ENCODE measurements around the gene IGF1R.

IGF1R gene

DNA sequence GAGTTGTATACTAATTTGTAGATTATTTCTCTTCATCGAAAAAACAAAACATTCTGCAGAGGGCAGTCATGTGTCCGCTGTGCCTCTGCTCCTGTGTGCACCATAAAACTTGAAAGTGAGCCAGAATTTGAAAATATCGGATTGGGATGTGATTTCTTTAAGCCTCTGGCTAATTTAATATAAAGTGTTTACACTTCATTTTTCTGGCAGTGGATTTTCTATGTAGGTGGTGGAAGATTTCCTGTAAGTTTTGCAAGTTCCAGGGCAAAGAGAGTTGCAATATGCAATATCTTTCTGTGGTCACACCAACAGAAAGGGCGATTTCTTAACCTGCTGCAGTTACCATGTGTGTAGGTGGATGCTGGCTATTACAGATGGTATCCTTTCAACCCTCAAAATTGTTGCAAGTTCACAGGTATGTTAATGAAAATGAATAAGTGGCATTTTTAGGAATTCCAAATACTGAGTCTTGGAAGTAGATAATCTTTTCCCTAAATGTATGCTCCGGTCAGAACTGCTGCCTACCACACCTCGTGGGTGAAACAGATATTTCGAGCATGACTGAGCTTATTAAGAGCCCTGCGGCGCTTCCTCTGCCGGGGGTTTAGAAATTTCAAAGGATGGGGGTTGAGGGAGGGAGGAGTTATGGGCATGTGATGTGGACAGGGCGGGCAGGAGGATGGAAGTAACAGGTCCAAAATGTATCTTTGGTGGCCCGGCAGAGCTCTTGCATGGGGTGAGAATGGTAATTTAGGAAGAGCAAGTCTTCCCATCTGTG lies 225.3 kb downstream of the IGF1R start:
- Histone ChIP-seq H3K9ac (ENCODE audit: low read depth in 1 of 2, low read length in 2 of 2) (no peak overlapping the region), H3K9me3 (ENCODE audit: control insufficient read depth in 1 of 2, low read length in 2 of 2) (no peaks in the 10 kb centered on the region), H3K27me3 (ENCODE audit: control insufficient read depth in 1 of 2, insufficient read depth in 2 of 2, low read length in 2 of 2) (no peaks in the 10 kb centered on the region), H3K4me1 (ENCODE audit: control insufficient read depth in 1 of 2, insufficient read depth in 2 of 2, low read length in 2 of 2) (peaks cover 0 to 10% of the 10 kb centered on the region in 2 donors), H3K36me3 (ENCODE audit: control insufficient read depth in 1 of 2, insufficient read depth in 2 of 2, low read length in 2 of 2) (no peaks in the 10 kb centered on the region), H3K4me3 (ENCODE audit: low read depth in 1 of 2, low read length in 2 of 2) (no peak overlapping the region), H3K27ac (ENCODE audit: low read depth, low read length) (peak overlapping the region; percentile 25)

DNA sequence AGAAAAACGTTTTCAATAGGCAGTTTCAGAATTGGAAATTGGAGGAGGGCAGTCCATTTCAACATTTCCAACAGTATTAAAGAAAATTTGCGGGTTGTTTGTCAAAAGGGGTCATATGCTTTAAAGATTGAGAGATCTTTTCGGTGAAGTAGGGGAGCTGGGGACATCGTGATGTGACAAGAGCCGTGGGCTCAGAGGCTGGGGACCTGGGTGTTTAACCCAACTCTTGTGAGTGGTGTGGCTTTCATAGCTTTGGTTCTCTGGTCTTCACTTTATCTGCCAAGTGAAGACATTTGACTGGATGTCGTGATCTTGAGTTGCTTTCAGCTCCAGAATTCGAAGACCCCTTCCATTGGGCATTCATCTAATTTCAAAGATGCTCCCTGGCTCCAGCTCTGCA lies 226.0 kb downstream of the IGF1R start:
- Histone ChIP-seq H3K9me3 (ENCODE audit: control insufficient read depth in 1 of 2, low read length in 2 of 2) (no peaks in the 10 kb centered on the region), H3K4me3 (ENCODE audit: low read depth in 1 of 2, low read length in 2 of 2) (no peak overlapping the region), H3K4me1 (ENCODE audit: control insufficient read depth in 1 of 2, insufficient read depth in 2 of 2, low read length in 2 of 2) (peaks cover 0 to 10% of the 10 kb centered on the region in 2 donors), H3K27ac (ENCODE audit: low read depth, low read length) (peak overlapping the region; percentile 25), H3K27me3 (ENCODE audit: control insufficient read depth in 1 of 2, insufficient read depth in 2 of 2, low read length in 2 of 2) (no peaks in the 10 kb centered on the region), H3K36me3 (ENCODE audit: control insufficient read depth in 1 of 2, insufficient read depth in 2 of 2, low read length in 2 of 2) (no peaks in the 10 kb centered on the region), H3K9ac (ENCODE audit: low read depth in 1 of 2, low read length in 2 of 2) (no peak overlapping the region)

DNA sequence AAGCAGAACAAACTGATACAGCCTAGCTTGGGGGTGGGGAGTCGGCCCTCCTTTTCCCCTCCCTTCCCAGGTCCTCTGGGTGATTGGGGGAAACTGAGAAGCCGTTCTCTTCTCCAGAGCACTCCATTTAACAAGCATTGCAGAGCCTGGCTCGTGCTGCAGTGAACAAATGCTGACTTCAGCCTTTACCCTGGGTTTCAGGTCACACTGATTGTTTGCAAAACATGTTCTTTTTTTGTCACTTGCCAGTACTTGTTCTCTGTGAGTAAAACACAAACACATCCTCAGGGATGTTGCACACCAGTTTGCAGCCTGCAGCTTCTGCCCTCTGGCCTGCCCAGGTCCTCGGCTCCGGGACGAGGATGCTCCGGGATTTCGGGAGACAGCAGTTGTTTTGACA lies 226.4 kb downstream of the IGF1R start:
- H3K4me1 ChIP-seq (ENCODE audit: control insufficient read depth in 1 of 2, insufficient read depth in 2 of 2, low read length in 2 of 2), result peaks cover 0 to 10% of the 10 kb centered on the region in 2 donors
- H3K4me3 ChIP-seq (ENCODE audit: low read depth in 1 of 2, low read length in 2 of 2), result no peak overlapping the region
- no peaks in the 10 kb centered on the region for H3K9me3 ChIP-seq (ENCODE audit: control insufficient read depth in 1 of 2, low read length in 2 of 2)

DNA sequence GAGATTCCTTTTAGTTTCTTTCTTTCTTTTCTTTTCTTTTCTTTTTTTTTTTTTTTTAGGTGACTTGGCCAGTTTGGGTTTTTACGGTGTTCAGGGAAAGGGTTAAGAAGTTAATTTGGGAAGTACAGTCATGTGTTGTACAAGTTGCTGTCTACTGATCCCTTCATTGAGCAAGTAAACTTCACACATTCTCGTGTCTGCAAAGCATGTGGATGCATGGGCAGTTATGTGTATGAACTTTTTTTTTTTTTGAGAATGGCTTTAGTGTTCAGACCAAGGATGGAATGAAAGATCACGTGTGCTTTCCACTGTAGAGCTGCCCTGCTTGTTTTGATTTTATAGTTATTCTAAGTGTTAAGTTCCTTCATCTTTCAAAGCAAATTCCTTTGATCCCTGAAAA lies 227.0 kb downstream of the IGF1R start:
- no peak overlapping the region for H3K27ac ChIP-seq (ENCODE audit: low read depth, low read length)
- H3K4me3 ChIP-seq (ENCODE audit: low read depth in 1 of 2, low read length in 2 of 2), result no peak overlapping the region
- no peaks in the 10 kb centered on the region for H3K27me3 ChIP-seq (ENCODE audit: control insufficient read depth in 1 of 2, insufficient read depth in 2 of 2, low read length in 2 of 2)
- H3K9me3 ChIP-seq (ENCODE audit: control insufficient read depth in 1 of 2, low read length in 2 of 2), result no peaks in the 10 kb centered on the region
- peaks cover 0 to 10% of the 10 kb centered on the region in 2 donors for H3K4me1 ChIP-seq (ENCODE audit: control insufficient read depth in 1 of 2, insufficient read depth in 2 of 2, low read length in 2 of 2)
- H3K9ac ChIP-seq (ENCODE audit: low read depth in 1 of 2, low read length in 2 of 2), result no peak overlapping the region
- H3K36me3 ChIP-seq (ENCODE audit: control insufficient read depth in 1 of 2, insufficient read depth in 2 of 2, low read length in 2 of 2), result no peaks in the 10 kb centered on the region

More for the DNA sequence above, 226.4 kb downstream of the IGF1R start:
- no peak overlapping the region for H3K27ac ChIP-seq (ENCODE audit: low read depth, low read length)
- no peaks in the 10 kb centered on the region for H3K27me3 ChIP-seq (ENCODE audit: control insufficient read depth in 1 of 2, insufficient read depth in 2 of 2, low read length in 2 of 2)
- no peaks in the 10 kb centered on the region for H3K36me3 ChIP-seq (ENCODE audit: control insufficient read depth in 1 of 2, insufficient read depth in 2 of 2, low read length in 2 of 2)
- H3K9ac ChIP-seq (ENCODE audit: low read depth in 1 of 2, low read length in 2 of 2), result no peak overlapping the region

DNA sequence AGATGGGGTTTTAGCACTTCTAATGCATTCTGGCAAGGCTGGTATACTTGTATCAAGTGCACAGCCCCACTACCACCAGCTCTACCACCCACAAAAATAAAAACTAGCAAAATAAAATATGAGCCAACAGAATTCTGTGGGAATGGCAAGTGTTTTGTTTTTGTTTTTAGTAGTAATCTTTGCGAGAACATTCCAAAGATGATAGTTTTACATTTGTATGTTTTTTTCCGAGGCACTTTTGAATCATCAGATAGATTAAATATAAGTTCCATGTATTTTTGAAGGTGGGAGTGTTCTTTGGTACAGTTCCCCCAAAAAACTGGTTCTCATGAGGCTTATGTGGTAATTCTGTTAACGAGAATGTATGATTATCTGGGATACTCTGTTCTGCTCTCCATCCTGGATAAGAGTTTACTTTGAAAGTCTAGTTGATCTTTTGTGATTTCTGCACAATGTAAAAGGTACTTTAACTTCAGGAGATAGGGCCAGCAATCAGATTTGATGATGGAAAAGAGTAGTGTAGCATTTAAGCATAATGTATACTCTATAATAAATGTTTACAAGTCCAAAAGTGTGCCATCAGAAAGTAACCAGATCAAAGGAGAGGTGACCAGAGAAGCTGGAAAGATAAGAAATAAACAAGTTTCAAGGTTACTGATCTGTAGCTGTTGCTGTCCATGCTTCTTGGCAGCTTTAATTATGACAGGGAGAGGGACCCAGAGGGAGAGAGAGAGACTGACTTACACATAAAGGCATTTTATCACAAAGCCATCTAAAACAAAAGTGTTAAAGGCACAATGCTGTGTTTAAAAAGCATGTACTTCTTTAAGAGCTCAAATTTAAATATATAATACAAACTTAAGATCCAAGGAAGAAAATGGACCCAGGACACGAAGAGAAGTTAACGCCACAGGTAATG lies 228.4 kb downstream of the IGF1R start:
- H3K9me3 ChIP-seq (ENCODE audit: control insufficient read depth in 1 of 2, low read length in 2 of 2), result no peaks in the 10 kb centered on the region
- no peak overlapping the region for H3K4me3 ChIP-seq (ENCODE audit: low read depth in 1 of 2, low read length in 2 of 2)
- no peaks in the 10 kb centered on the region for H3K36me3 ChIP-seq (ENCODE audit: control insufficient read depth in 1 of 2, insufficient read depth in 2 of 2, low read length in 2 of 2)
- H3K9ac ChIP-seq (ENCODE audit: low read depth in 1 of 2, low read length in 2 of 2), result no peak overlapping the region
- no peaks in the 10 kb centered on the region for H3K27me3 ChIP-seq (ENCODE audit: control insufficient read depth in 1 of 2, insufficient read depth in 2 of 2, low read length in 2 of 2)
- peaks cover 0 to 10% of the 10 kb centered on the region in 2 donors for H3K4me1 ChIP-seq (ENCODE audit: control insufficient read depth in 1 of 2, insufficient read depth in 2 of 2, low read length in 2 of 2)
- H3K27ac ChIP-seq (ENCODE audit: low read depth, low read length), result no peak overlapping the region

DNA sequence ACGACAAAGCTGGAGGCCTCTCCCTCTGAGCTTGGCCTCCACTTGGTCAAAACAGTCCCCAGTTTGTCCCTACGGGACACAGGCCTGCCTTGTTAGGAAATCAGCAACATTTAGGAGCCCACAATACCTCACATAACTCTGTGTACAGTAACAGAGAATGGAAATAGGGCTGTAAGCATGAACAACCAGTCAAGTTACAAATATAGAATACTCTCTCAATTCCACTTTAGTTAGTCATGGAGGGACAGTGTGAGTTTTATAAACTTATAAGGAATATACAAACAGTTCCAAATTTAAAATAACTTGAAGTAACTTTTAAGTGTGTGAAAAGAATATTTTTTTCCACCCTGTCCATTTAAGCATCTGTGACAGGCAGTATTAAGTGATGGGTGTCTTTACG lies 229.8 kb downstream of the IGF1R start:
- Histone ChIP-seq H3K4me1 (ENCODE audit: control insufficient read depth in 1 of 2, insufficient read depth in 2 of 2, low read length in 2 of 2) (peaks cover 0 to 10% of the 10 kb centered on the region in 2 donors), H3K4me3 (ENCODE audit: low read depth in 1 of 2, low read length in 2 of 2) (no peak overlapping the region)

DNA sequence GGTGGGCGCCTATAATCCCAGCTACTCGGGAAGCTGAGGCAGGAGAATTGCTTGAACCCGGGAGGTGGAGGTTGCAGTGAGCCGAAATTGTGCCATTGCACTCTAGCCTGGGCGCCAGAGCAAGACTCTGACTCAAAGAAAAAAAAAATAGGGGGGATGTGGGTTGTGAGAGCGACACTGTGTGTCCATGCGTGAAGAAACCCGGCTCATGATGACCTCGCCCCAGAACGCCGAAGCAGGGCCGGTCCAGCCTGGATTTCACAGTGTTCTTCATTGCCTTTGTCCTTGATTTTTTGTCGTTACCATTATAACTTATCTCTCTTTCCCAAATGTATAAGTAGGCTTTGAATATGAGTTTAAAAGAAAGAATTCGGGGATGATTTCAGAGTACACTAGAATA lies 230.5 kb downstream of the IGF1R start:
- H3K27ac ChIP-seq (ENCODE audit: low read depth, low read length), result no peak overlapping the region
- no peaks in the 10 kb centered on the region for H3K27me3 ChIP-seq (ENCODE audit: control insufficient read depth in 1 of 2, insufficient read depth in 2 of 2, low read length in 2 of 2)
- H3K4me1 ChIP-seq (ENCODE audit: control insufficient read depth in 1 of 2, insufficient read depth in 2 of 2, low read length in 2 of 2), result peaks cover 0 to 9% of the 10 kb centered on the region in 2 donors
- H3K36me3 ChIP-seq (ENCODE audit: control insufficient read depth in 1 of 2, insufficient read depth in 2 of 2, low read length in 2 of 2), result no peaks in the 10 kb centered on the region
- H3K9ac ChIP-seq (ENCODE audit: low read depth in 1 of 2, low read length in 2 of 2), result no peak overlapping the region
- no peaks in the 10 kb centered on the region for H3K9me3 ChIP-seq (ENCODE audit: control insufficient read depth in 1 of 2, low read length in 2 of 2)
- H3K4me3 ChIP-seq (ENCODE audit: low read depth in 1 of 2, low read length in 2 of 2), result no peak overlapping the region

More for the DNA sequence above, 229.8 kb downstream of the IGF1R start:
- no peaks in the 10 kb centered on the region for H3K27me3 ChIP-seq (ENCODE audit: control insufficient read depth in 1 of 2, insufficient read depth in 2 of 2, low read length in 2 of 2)
- no peaks in the 10 kb centered on the region for H3K36me3 ChIP-seq (ENCODE audit: control insufficient read depth in 1 of 2, insufficient read depth in 2 of 2, low read length in 2 of 2)
- H3K9me3 ChIP-seq (ENCODE audit: control insufficient read depth in 1 of 2, low read length in 2 of 2), result no peaks in the 10 kb centered on the region
- H3K27ac ChIP-seq (ENCODE audit: low read depth, low read length), result no peak overlapping the region
- no peak overlapping the region for H3K9ac ChIP-seq (ENCODE audit: low read depth in 1 of 2, low read length in 2 of 2)

DNA sequence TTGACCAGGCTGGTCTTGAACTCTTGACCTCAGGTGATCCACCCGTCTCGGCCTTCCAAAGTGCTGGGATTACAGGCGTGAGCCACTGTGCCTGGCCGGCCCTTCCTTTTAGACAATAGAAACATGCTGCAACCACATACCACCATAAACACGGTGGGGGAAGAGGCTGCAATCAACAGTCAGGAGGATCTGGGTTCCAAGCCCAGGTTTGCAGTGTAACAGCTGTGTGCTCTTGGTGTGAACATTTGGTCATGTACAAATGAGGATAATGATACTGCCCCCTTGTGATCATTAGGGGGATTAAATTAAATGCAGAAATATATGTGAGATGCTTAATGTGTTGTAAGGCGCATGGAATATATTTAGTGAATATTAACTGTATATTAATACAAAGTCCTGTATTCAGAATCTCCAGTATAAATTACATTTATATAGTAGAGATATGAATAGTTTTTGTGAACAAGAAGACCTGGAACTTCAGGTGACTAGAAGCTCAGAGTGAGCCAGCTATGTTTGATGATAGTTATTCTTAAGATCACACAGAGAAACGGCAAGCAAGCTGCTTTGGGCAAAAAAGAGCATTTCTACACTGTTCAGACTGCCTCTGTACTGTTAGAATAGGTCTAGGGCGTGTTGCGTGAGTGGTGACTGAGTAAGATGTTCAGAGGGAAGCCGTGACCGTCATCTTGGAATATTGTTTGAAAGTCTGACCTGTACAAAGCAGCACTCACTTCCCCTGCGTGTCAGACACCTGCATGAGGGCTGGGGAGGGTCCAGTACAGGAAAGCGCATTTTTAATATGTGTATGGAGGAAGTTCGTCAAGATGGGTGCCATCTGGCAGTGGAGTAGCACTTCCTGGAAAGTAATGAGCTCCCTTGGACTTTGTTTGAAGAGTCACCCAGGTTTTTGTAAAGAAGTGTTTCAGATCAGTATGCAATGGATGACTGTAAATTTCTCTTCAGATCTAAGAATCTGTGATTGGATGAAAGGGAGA lies 233.5 kb downstream of the IGF1R start:
- no peak overlapping the region for H3K4me3 ChIP-seq (ENCODE audit: low read depth in 1 of 2, low read length in 2 of 2)
- H3K9me3 ChIP-seq (ENCODE audit: control insufficient read depth in 1 of 2, low read length in 2 of 2), result no peaks in the 10 kb centered on the region
- H3K27ac ChIP-seq (ENCODE audit: low read depth, low read length), result no peak overlapping the region
- no peaks in the 10 kb centered on the region for H3K4me1 ChIP-seq (ENCODE audit: control insufficient read depth in 1 of 2, insufficient read depth in 2 of 2, low read length in 2 of 2)
- no peaks in the 10 kb centered on the region for H3K36me3 ChIP-seq (ENCODE audit: control insufficient read depth in 1 of 2, insufficient read depth in 2 of 2, low read length in 2 of 2)
- no peak overlapping the region for H3K9ac ChIP-seq (ENCODE audit: low read depth in 1 of 2, low read length in 2 of 2)
- H3K27me3 ChIP-seq (ENCODE audit: control insufficient read depth in 1 of 2, insufficient read depth in 2 of 2, low read length in 2 of 2), result no peaks in the 10 kb centered on the region

DNA sequence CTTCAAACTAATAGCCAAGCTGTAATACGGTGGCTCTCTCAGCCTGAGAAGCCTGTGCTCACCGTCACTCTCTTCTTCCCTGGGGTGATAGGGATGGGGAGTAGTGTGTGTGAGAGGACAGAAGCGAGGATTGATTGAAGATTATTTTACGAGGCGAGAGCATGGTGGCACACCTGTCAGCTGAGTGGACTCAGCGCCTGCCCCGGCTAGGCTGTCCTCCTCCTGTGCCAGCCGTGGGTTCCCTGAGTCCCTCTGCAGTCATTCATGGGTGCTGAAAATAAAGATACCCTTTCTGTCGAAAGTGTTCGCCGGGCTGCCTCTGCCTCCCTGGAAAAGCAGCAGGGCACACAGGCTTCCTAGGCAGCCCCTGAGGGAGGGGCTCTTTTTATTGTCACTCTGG lies 235.1 kb downstream of the IGF1R start:
- Histone ChIP-seq H3K9me3 (ENCODE audit: control insufficient read depth in 1 of 2, low read length in 2 of 2) (no peaks in the 10 kb centered on the region), H3K27me3 (ENCODE audit: control insufficient read depth in 1 of 2, insufficient read depth in 2 of 2, low read length in 2 of 2) (no peaks in the 10 kb centered on the region), H3K27ac (ENCODE audit: low read depth, low read length) (no peak overlapping the region), H3K36me3 (ENCODE audit: control insufficient read depth in 1 of 2, insufficient read depth in 2 of 2, low read length in 2 of 2) (no peaks in the 10 kb centered on the region), H3K9ac (ENCODE audit: low read depth in 1 of 2, low read length in 2 of 2) (no peak overlapping the region), H3K4me3 (ENCODE audit: low read depth in 1 of 2, low read length in 2 of 2) (no peak overlapping the region), H3K4me1 (ENCODE audit: control insufficient read depth in 1 of 2, insufficient read depth in 2 of 2, low read length in 2 of 2) (no peaks in the 10 kb centered on the region)
